T-cell (primary cell): ENCODE data around the gene AMPD3. TPM values are rescaled to one million over a fixed set of nuclear protein-coding genes. Genes with fewer than 3 reads are reported as not detected.

ENCODE experiments used
- ATAC-seq, 4 experiments: fragments of 200-7000 bp in 3 of 4; fragments of 150-1000 bp in 1 of 4; cut with Tn5 transposase; replicated peaks in 1 of 4; 1 replicate in 3 of 4; 2 replicates in 1 of 4; pipeline ENCODE4 v1.10.0; 2021; ENCODE audit warnings: moderate library complexity in 3 of 4, mild to moderate bottlenecking in 2 of 4, moderate number of reproducible peaks in 1 of 4
- CTCF ChIA-PET, 2 donors: fragments of 300-600 bp; sonication (Branson Sonifier 250); formaldehyde crosslinking; loops; one replicate each; lab custom pipeline; 2022; ENCODE audit warnings: antibody characterized with exemption in 2 of 2; lab: Charles Lee
- POLR2A ChIA-PET, 2 donors: fragments of 300-600 bp; sonication (Branson Sonifier 250); formaldehyde crosslinking; loops; one replicate each; lab custom pipeline; 2022; ENCODE audit warnings: antibody characterized with exemption in 2 of 2; lab: Charles Lee
- DNase-seq, 35 experiments: peaks; one replicate each; pipeline versions ENCODE4 v3.0.0 to v3.0.0-alpha.2; 2013 to 2023
- H3K27ac ChIP-seq: one replicate; pipeline ENCODE4 v1.5.1; 2013; ENCODE audit warnings: low read length
- H3K27me3 ChIP-seq, 2 experiments: replicated peaks in 1 of 2; 1 replicate in 1 of 2; 2 replicates in 1 of 2; pipeline versions ENCODE4 v1.6.1 to v1.7.0; 2013; ENCODE audit warnings: low read length in 1 of 2, mixed read lengths in 1 of 2; ENCODE audit not compliant: control insufficient read depth in 2 of 2, insufficient read depth in 2 of 2; ENCODE audit errors: extremely low read depth in 1 of 2
- H3K36me3 ChIP-seq, 2 donors: 1 replicate in 1 of 2; 2 replicates in 1 of 2; pipeline versions ENCODE4 v1.6.1 to v1.7.0; 2013; ENCODE audit warnings: low read length in 1 of 2; ENCODE audit not compliant: control insufficient read depth in 2 of 2, insufficient read depth in 1 of 2; ENCODE audit errors: extremely low read depth in 1 of 2
- H3K4me1 ChIP-seq, 2 experiments: 1 replicate in 1 of 2; 2 replicates in 1 of 2; pipeline versions ENCODE4 v1.6.1 to v1.7.0; 2013; ENCODE audit warnings: low read length in 2 of 2, mixed read lengths in 1 of 2; ENCODE audit not compliant: insufficient read depth in 2 of 2, control insufficient read depth in 1 of 2; ENCODE audit errors: extremely low read depth in 1 of 2
- H3K4me3 ChIP-seq, 2 donors: 1 replicate in 1 of 2; 2 replicates in 1 of 2; pipeline versions ENCODE4 v1.5.1 to v1.7.0; 2013; ENCODE audit warnings: mild to moderate bottlenecking in 2 of 2, low read length in 1 of 2, moderate library complexity in 1 of 2; ENCODE audit not compliant: control insufficient read depth in 1 of 2; ENCODE audit errors: extremely low read depth in 1 of 2
- H3K9me3 ChIP-seq: 2 replicates; pipeline ENCODE4 v1.7.0; 2013
- H3K27ac Mint-ChIP-seq, 2 donors: one replicate each; pipeline ENCODE4 v1.8.0; 2020 to 2021; ENCODE audit warnings: mild to moderate bottlenecking in 2 of 2, mixed read lengths in 2 of 2
- H3K27me3 Mint-ChIP-seq, 2 donors: one replicate each; pipeline ENCODE4 v1.8.0; 2021 to 2022; ENCODE audit warnings: mixed read lengths in 2 of 2
- H3K36me3 Mint-ChIP-seq: one replicate; pipeline ENCODE4 v1.8.0; 2021; ENCODE audit warnings: mixed read lengths
- H3K4me1 Mint-ChIP-seq, 3 donors: one replicate each; pipeline ENCODE4 v1.8.0; 2020 to 2022; ENCODE audit warnings: mixed read lengths in 3 of 3, mild to moderate bottlenecking in 1 of 3
- H3K4me3 Mint-ChIP-seq, 3 donors: one replicate each; pipeline ENCODE4 v1.8.0; 2020 to 2022; ENCODE audit warnings: mild to moderate bottlenecking in 3 of 3, mixed read lengths in 3 of 3, moderate library complexity in 3 of 3
- H3K9me3 Mint-ChIP-seq, 3 donors: one replicate each; pipeline ENCODE4 v1.8.0; 2020 to 2022; ENCODE audit warnings: mixed read lengths in 3 of 3
- WGBS: methylation state at CpG from one replicate; pipeline ENCODE4 v1.1.5; 2013; ENCODE audit warnings: missing lambda C conversion rate; ENCODE audit not compliant: insufficient coverage; 5-methylcytosine and 5-hydroxymethylcytosine counted together
- total RNA-seq, 35 experiments: library from RNA in 6 of 35; stranded (reverse) in 6 of 35; fragments of 120-200 nt in 1 of 35; gene quantifications; one replicate each; pipeline versions ENCODE4 v1.2.1 to v1.2.4 and lab custom pipeline; 2013 to 2026

AMPD3 gene
- total RNA-seq, 5 donors from 2014 or later (not counting 1 experiment from before 2014, with no cell fraction given) = 21.1 to 40.0 (median 26.0) TPM

- Histone ChIP-seq H3K9me3 (no peaks in the 10 kb centered on the region), H3K27me3 (no peaks in the 10 kb centered on the region), H3K4me3 (no peak overlapping the region), H3K36me3 (no peaks in the 10 kb centered on the region), H3K4me1 (peaks cover 33 to 57% of the 10 kb centered on the region in 2 experiments), H3K27ac (no peak overlapping the region)
- ChIA-PET POLR2A (interaction anchor here (0.6 to 0.7 kb wide), 3 partner anchors 17 to 69 kb away, joined by 3 to 6 read pairs (median 6); no protein-coding TSS in a partner anchor), CTCF (interaction anchor here (0.8 to 2.1 kb wide), 4 partner anchors 10 to 87 kb away, joined by 3 to 9 read pairs (median 4); partner anchors contain the start of gene RNF141 (in 1 of the 2))
- ATAC-seq = no peak
- no CpG with 5 or more reads among the region's 3 CpGs for WGBS
- Mint-ChIP-seq H3K36me3 (no peaks in the 10 kb centered on the region), H3K27me3 (no peaks in the 10 kb centered on the region), H3K4me3 (peak overlapping the region in 1 of 3 donors; percentile 93), H3K4me1 (peaks cover 73 to 80% (median 75%) of the 10 kb centered on the region in 3 donors), H3K9me3 (no peaks in the 10 kb centered on the region), H3K27ac (peak overlapping the region in 1 of 2 donors; percentile 98)
- DNase-seq = no peak
Measured at GRCh38 chr11:10453261-10453660, 1.8 kb upstream of the AMPD3 start.

GRCh38 chr11:10455637-10456487 is 798 bp downstream of the AMPD3 start:
- H3K27ac Mint-ChIP-seq = peak overlapping the region; percentile 94 to 98
- CTCF ChIA-PET = interaction anchor here (0.9 to 2.0 kb wide), 6 partner anchors 9 to 85 kb away, joined by 3 to 11 read pairs (median 4); partner anchors contain the start of gene RNF141 (in 1 of the 2)
- peaks cover 45 to 69% of the 10 kb centered on the region in 2 experiments for H3K4me1 ChIP-seq
- peak overlapping the region; percentile 86 for H3K27ac ChIP-seq
- 2% methylated on average over 17 of the region's 18 CpGs for WGBS
- H3K4me3 Mint-ChIP-seq = peak overlapping the region; percentile 84 to 90 (median 84)
- H3K9me3 Mint-ChIP-seq = no peaks in the 10 kb centered on the region
- peaks cover 4% of the 10 kb centered on the region for H3K36me3 Mint-ChIP-seq
- DNase-seq = peak; percentile 46 to 84 (median 69)
- H3K27me3 ChIP-seq = no peaks in the 10 kb centered on the region
- H3K9me3 ChIP-seq = no peaks in the 10 kb centered on the region
- peak overlapping the region; percentile 49 to 86 for H3K4me3 ChIP-seq
- ATAC-seq = peak; percentile 67 to 80 (median 78)
- peaks cover 81 to 91% (median 85%) of the 10 kb centered on the region in 3 donors for H3K4me1 Mint-ChIP-seq
- H3K36me3 ChIP-seq = no peaks in the 10 kb centered on the region
- no peaks in the 10 kb centered on the region for H3K27me3 Mint-ChIP-seq
- POLR2A ChIA-PET = interaction anchor here in 1 of 2 donors (0.9 to 1.7 kb wide), 2 partner anchors 85 to 353 kb away, joined by 3 to 4 read pairs; partner anchors contain the start of genes EIF4G2 and RNF141

DNA sequence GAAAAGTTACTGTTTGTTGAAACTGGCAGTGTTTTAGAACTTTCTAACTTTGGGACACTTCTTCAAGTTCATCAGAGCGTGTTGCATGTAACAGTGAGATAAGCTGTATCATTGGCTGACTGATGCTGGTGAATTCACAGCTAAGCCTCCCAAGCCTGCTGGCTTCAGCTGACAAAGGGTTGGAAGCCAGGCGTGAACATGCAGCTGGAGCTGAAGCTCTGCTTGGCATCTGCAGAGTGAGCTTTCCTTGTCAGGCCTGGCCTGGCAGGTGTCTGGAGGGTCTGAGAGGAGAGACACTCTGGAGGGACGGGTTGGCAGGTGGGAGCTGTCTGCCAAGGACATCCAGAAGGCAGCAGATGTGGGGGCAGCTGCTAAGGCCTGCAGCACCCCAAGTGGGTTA is 1.5 kb downstream of the AMPD3 start:
- Mint-ChIP-seq H3K9me3 (no peaks in the 10 kb centered on the region), H3K4me1 (peaks cover 78 to 86% (median 83%) of the 10 kb centered on the region in 3 donors), H3K36me3 (peaks cover 7% of the 10 kb centered on the region), H3K27ac (peak overlapping the region; percentile 94 to 98), H3K27me3 (no peaks in the 10 kb centered on the region), H3K4me3 (peak overlapping the region; percentile 84 to 90 (median 84))
- H3K27ac ChIP-seq = peak overlapping the region; percentile 86
- ATAC-seq = no peak
- peak overlapping the region; percentile 49 to 86 for H3K4me3 ChIP-seq
- H3K4me1 ChIP-seq = peaks cover 45 to 64% of the 10 kb centered on the region in 2 experiments
- ChIA-PET POLR2A (interaction anchor here in 1 of 2 donors (0.7 kb wide), 1 partner anchor 33 kb away, joined by 11 read pairs; no protein-coding TSS in a partner anchor), CTCF (interaction anchor here (0.6 to 2.0 kb wide), 8 partner anchors 10 to 996 kb away, joined by 3 to 11 read pairs (median 4); partner anchors contain the start of genes RNF141 (in 2 of the 2) and ZNF143 (in 1 of the 2))
- H3K9me3 ChIP-seq = no peaks in the 10 kb centered on the region
- H3K27me3 ChIP-seq = no peaks in the 10 kb centered on the region
- H3K36me3 ChIP-seq = peaks cover 6% of the 10 kb centered on the region in 2 donors
- no peak for DNase-seq
- 21% methylated on average over 3 of the region's 3 CpGs for WGBS

GRCh38 chr11:10457901-10458300 is 2.8 kb downstream of the AMPD3 start:
- ATAC-seq (no peak), DNase-seq (no peak)
- ChIA-PET POLR2A (interaction anchor here (0.6 to 1.0 kb wide), 3 partner anchors 13 to 1149 kb away, joined by 3 read pairs; no protein-coding TSS in a partner anchor), CTCF (interaction anchor here (0.6 to 2.2 kb wide), 6 partner anchors 41 to 1545 kb away, joined by 3 to 10 read pairs (median 6); partner anchors contain the start of gene RNF141 (in 1 of the 2))
- Histone ChIP-seq H3K4me3 (peak overlapping the region in 1 of 2 donors; percentile 86), H3K27ac (peak overlapping the region; percentile 86), H3K9me3 (no peaks in the 10 kb centered on the region), H3K4me1 (peaks cover 42 to 60% of the 10 kb centered on the region in 2 experiments), H3K27me3 (no peaks in the 10 kb centered on the region), H3K36me3 (peaks cover 15 to 20% of the 10 kb centered on the region in 2 donors)
- peaks cover 66 to 73% (median 72%) of the 10 kb centered on the region in 3 donors for H3K4me1 Mint-ChIP-seq
- peaks cover 19% of the 10 kb centered on the region for H3K36me3 Mint-ChIP-seq
- H3K27ac Mint-ChIP-seq = peak overlapping the region; percentile 94 to 98
- H3K4me3 Mint-ChIP-seq = peak overlapping the region in 2 of 3 donors; percentile 84 to 90
- no peaks in the 10 kb centered on the region for H3K27me3 Mint-ChIP-seq
- no peaks in the 10 kb centered on the region for H3K9me3 Mint-ChIP-seq

- Mint-ChIP-seq H3K36me3 (peaks cover 30% of the 10 kb centered on the region), H3K27me3 (no peaks in the 10 kb centered on the region), H3K9me3 (no peaks in the 10 kb centered on the region), H3K4me3 (peak overlapping the region; percentile 68 to 90 (median 74)), H3K27ac (peak overlapping the region; percentile 98 to 99), H3K4me1 (peaks cover 63 to 64% (median 64%) of the 10 kb centered on the region in 3 donors)
- Histone ChIP-seq H3K27ac (peak overlapping the region; percentile 86), H3K4me1 (peaks cover 42 to 60% of the 10 kb centered on the region in 2 experiments), H3K4me3 (peak overlapping the region; percentile 1 to 52), H3K27me3 (no peaks in the 10 kb centered on the region), H3K36me3 (peaks cover 18 to 34% of the 10 kb centered on the region in 2 donors), H3K9me3 (no peaks in the 10 kb centered on the region)
- ATAC-seq = peak; percentile 75 to 83 (median 76)
- ChIA-PET CTCF (interaction anchor here (0.5 to 2.2 kb wide), 8 partner anchors 11 to 171 kb away, joined by 3 to 10 read pairs (median 4); partner anchors contain the start of gene RNF141 (in 1 of the 2)), POLR2A (interaction anchor here in 1 of 2 donors (1.0 to 1.6 kb wide), 2 partner anchors 15 to 349 kb away, joined by 3 to 7 read pairs; partner anchors contain the start of gene EIF4G2)
- WGBS = 37% methylated on average over 6 of the region's 7 CpGs
- DNase-seq = peak; percentile 25 to 86 (median 69)
Measured at GRCh38 chr11:10459029-10459970, 4.2 kb downstream of the AMPD3 start.
